ENCODE measurements around the gene LPP. TPM values are rescaled to one million over a fixed set of nuclear protein-coding genes. Genes with fewer than 3 reads are reported as not detected.

The LPP gene
- total RNA-seq, 2 donors from 2014 or later: 170 to 246 TPM

GRCh38 chr3:188299068-188299467 is 145.1 kb downstream of the LPP start:
- peak overlapping the region; percentile 65 for H3K27ac ChIP-seq
- intact Hi-C loops (cut with DNase I): no loop called here
- no peaks in the 10 kb centered on the region for H3K36me3 ChIP-seq
- H3K9me3 ChIP-seq: no peaks in the 10 kb centered on the region
- H3K4me1 ChIP-seq: peaks cover 38% of the 10 kb centered on the region
- TF ChIP-seq CTCF (IDR thresholded peaks at IDR 0.05): no peak
- no peak overlapping the region for H3K9ac ChIP-seq (ENCODE audit: low read depth in 2 of 2, low read length in 2 of 2)
- H3K4me3 ChIP-seq: no peak overlapping the region
- H3K27me3 ChIP-seq: no peaks in the 10 kb centered on the region
- no peak for DNase-seq

- Histone ChIP-seq H3K9ac (ENCODE audit: low read depth in 2 of 2, low read length in 2 of 2) (no peak overlapping the region), H3K27me3 (no peaks in the 10 kb centered on the region), H3K27ac (no peak overlapping the region), H3K4me1 (peaks cover 32% of the 10 kb centered on the region), H3K4me3 (no peak overlapping the region), H3K9me3 (no peaks in the 10 kb centered on the region), H3K36me3 (no peaks in the 10 kb centered on the region)
- no peak for DNase-seq
- no peak for TF ChIP-seq CTCF (IDR thresholded peaks at IDR 0.05)
- intact Hi-C loops (cut with DNase I): no loop called here
Observed at GRCh38 chr3:188299708-188300107, 145.8 kb downstream of the LPP start.

GRCh38 chr3:188301147-188301546 is 147.2 kb downstream of the LPP start:
- no peak overlapping the region for H3K27ac ChIP-seq
- H3K4me3 ChIP-seq: no peak overlapping the region
- intact Hi-C loops (cut with DNase I): no loop called here
- no peak for TF ChIP-seq CTCF (IDR thresholded peaks at IDR 0.05)
- no peaks in the 10 kb centered on the region for H3K36me3 ChIP-seq
- no peaks in the 10 kb centered on the region for H3K27me3 ChIP-seq
- peaks cover 20% of the 10 kb centered on the region for H3K4me1 ChIP-seq
- no peaks in the 10 kb centered on the region for H3K9me3 ChIP-seq
- H3K9ac ChIP-seq (ENCODE audit: low read depth in 2 of 2, low read length in 2 of 2): no peak overlapping the region
- no peak for DNase-seq

GRCh38 chr3:188303286-188303799 is 149.4 kb downstream of the LPP start:
- Histone ChIP-seq H3K27me3 (no peaks in the 10 kb centered on the region), H3K27ac (no peak overlapping the region), H3K9me3 (no peaks in the 10 kb centered on the region), H3K4me1 (peaks cover 8% of the 10 kb centered on the region), H3K9ac (ENCODE audit: low read depth in 2 of 2, low read length in 2 of 2) (no peak overlapping the region), H3K36me3 (no peaks in the 10 kb centered on the region), H3K4me3 (no peak overlapping the region)
- intact Hi-C loops (cut with DNase I): no loop called here
- no peak for DNase-seq
- no peak for TF ChIP-seq CTCF (IDR thresholded peaks at IDR 0.05)

- intact Hi-C loops (cut with DNase I): no loop called here
- no peak for DNase-seq
- H3K4me1 ChIP-seq: peaks cover 3% of the 10 kb centered on the region
- no peaks in the 10 kb centered on the region for H3K9me3 ChIP-seq
- H3K27ac ChIP-seq: no peak overlapping the region
- no peak overlapping the region for H3K4me3 ChIP-seq
- H3K27me3 ChIP-seq: no peaks in the 10 kb centered on the region
- no peaks in the 10 kb centered on the region for H3K36me3 ChIP-seq
- H3K9ac ChIP-seq (ENCODE audit: low read depth in 2 of 2, low read length in 2 of 2): no peak overlapping the region
- TF ChIP-seq CTCF (IDR thresholded peaks at IDR 0.05): no peak
Observed at GRCh38 chr3:188303823-188304222, 149.9 kb downstream of the LPP start.

Data from colonic mucosa (tissue), 4 donors.